Measurements from ENCODE around the gene DPF3. TPM values are rescaled to one million over a fixed set of nuclear protein-coding genes. Genes with fewer than 3 reads are reported as not detected.
A peak's percentile ranks its signal among the peaks of the same experiment; 100 is the strongest.

Gene DPF3
- total and polyA plus RNA-seq, 9 of the 15 experiments (the other 6 are each of a cell fraction or from before 2014, with no cell fraction given) = 0.21 to 4.9 (median 1.2) TPM

DNA sequence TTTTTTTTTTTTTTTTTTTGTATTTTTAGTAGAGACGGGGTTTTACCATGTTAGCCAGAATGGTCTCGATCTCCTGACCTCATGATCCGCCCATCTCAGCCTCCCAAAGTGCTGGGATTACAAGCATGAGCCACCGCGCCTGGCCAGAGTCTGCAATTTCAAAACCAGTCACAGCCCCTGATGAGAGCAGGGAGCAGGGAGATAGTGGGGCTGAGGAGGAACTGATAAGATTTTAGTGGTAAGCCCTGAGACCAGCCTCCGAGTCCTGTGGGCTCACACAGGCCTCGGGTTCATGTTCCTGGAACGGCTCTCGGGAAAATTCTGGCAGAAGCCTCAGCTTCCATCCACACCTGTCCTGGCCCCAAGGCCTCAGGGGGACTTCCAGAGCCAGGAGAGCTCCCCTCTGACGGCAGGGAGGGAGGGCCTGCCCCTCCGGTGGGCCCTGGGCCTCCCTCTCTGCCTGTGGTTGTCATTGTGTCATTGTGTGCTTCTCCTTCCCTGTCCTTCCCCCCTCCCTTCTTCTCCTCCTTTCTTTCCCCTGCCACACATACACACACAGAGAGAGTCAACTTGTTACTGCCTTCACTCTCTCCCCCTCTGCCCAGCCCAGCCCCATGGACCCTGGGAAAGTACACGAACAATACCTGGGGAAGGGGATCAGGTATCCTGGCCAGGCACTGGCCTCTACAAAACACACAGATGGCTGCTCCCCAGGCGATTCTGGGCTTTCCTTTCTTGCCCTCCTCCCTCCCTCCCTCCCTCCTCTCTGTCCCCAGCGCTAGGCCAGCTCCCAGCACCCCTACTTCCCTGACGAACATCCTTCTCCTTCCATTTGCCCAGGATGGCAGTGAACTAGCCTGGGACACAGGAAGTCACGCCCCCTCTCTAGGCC is 294.1 kb downstream of the DPF3 start (continued):
- TF ChIP-seq, protein P1, sequence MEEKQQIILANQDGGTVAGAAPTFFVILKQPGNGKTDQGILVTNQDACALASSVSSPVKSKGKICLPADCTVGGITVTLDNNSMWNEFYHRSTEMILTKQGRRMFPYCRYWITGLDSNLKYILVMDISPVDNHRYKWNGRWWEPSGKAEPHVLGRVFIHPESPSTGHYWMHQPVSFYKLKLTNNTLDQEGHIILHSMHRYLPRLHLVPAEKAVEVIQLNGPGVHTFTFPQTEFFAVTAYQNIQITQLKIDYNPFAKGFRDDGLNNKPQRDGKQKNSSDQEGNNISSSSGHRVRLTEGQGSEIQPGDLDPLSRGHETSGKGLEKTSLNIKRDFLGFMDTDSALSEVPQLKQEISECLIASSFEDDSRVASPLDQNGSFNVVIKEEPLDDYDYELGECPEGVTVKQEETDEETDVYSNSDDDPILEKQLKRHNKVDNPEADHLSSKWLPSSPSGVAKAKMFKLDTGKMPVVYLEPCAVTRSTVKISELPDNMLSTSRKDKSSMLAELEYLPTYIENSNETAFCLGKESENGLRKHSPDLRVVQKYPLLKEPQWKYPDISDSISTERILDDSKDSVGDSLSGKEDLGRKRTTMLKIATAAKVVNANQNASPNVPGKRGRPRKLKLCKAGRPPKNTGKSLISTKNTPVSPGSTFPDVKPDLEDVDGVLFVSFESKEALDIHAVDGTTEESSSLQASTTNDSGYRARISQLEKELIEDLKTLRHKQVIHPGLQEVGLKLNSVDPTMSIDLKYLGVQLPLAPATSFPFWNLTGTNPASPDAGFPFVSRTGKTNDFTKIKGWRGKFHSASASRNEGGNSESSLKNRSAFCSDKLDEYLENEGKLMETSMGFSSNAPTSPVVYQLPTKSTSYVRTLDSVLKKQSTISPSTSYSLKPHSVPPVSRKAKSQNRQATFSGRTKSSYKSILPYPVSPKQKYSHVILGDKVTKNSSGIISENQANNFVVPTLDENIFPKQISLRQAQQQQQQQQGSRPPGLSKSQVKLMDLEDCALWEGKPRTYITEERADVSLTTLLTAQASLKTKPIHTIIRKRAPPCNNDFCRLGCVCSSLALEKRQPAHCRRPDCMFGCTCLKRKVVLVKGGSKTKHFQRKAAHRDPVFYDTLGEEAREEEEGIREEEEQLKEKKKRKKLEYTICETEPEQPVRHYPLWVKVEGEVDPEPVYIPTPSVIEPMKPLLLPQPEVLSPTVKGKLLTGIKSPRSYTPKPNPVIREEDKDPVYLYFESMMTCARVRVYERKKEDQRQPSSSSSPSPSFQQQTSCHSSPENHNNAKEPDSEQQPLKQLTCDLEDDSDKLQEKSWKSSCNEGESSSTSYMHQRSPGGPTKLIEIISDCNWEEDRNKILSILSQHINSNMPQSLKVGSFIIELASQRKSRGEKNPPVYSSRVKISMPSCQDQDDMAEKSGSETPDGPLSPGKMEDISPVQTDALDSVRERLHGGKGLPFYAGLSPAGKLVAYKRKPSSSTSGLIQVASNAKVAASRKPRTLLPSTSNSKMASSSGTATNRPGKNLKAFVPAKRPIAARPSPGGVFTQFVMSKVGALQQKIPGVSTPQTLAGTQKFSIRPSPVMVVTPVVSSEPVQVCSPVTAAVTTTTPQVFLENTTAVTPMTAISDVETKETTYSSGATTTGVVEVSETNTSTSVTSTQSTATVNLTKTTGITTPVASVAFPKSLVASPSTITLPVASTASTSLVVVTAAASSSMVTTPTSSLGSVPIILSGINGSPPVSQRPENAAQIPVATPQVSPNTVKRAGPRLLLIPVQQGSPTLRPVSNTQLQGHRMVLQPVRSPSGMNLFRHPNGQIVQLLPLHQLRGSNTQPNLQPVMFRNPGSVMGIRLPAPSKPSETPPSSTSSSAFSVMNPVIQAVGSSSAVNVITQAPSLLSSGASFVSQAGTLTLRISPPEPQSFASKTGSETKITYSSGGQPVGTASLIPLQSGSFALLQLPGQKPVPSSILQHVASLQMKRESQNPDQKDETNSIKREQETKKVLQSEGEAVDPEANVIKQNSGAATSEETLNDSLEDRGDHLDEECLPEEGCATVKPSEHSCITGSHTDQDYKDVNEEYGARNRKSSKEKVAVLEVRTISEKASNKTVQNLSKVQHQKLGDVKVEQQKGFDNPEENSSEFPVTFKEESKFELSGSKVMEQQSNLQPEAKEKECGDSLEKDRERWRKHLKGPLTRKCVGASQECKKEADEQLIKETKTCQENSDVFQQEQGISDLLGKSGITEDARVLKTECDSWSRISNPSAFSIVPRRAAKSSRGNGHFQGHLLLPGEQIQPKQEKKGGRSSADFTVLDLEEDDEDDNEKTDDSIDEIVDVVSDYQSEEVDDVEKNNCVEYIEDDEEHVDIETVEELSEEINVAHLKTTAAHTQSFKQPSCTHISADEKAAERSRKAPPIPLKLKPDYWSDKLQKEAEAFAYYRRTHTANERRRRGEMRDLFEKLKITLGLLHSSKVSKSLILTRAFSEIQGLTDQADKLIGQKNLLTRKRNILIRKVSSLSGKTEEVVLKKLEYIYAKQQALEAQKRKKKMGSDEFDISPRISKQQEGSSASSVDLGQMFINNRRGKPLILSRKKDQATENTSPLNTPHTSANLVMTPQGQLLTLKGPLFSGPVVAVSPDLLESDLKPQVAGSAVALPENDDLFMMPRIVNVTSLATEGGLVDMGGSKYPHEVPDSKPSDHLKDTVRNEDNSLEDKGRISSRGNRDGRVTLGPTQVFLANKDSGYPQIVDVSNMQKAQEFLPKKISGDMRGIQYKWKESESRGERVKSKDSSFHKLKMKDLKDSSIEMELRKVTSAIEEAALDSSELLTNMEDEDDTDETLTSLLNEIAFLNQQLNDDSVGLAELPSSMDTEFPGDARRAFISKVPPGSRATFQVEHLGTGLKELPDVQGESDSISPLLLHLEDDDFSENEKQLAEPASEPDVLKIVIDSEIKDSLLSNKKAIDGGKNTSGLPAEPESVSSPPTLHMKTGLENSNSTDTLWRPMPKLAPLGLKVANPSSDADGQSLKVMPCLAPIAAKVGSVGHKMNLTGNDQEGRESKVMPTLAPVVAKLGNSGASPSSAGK (IDR thresholded peaks at IDR 0.05) = no peak
- TF ChIP-seq CHD1 (IDR thresholded peaks at IDR 0.05; ENCODE audit: low read length) = no peak
- TF ChIP-seq IFI16 (CRISPR knock-in tag; IDR thresholded peaks at IDR 0.05) = no peak
- TF ChIP-seq CBX1 (IDR thresholded peaks at IDR 0.05; ENCODE audit: low read depth) = no peak
- TF ChIP-seq ESRRA (IDR thresholded peaks at IDR 0.05; ENCODE audit: borderline replicate concordance, low read depth) = peak; percentile 13; the same call in 1 of the 2 replicates
- TF ChIP-seq CC2D1A (IDR thresholded peaks at IDR 0.05) = no peak
- peak; percentile 85 for TF ChIP-seq ADNP (tag; IDR thresholded peaks at IDR 0.05)
- no peak for TF ChIP-seq KAT8 (IDR thresholded peaks at IDR 0.05; ENCODE audit: low read depth)
- TF ChIP-seq, protein P2, sequence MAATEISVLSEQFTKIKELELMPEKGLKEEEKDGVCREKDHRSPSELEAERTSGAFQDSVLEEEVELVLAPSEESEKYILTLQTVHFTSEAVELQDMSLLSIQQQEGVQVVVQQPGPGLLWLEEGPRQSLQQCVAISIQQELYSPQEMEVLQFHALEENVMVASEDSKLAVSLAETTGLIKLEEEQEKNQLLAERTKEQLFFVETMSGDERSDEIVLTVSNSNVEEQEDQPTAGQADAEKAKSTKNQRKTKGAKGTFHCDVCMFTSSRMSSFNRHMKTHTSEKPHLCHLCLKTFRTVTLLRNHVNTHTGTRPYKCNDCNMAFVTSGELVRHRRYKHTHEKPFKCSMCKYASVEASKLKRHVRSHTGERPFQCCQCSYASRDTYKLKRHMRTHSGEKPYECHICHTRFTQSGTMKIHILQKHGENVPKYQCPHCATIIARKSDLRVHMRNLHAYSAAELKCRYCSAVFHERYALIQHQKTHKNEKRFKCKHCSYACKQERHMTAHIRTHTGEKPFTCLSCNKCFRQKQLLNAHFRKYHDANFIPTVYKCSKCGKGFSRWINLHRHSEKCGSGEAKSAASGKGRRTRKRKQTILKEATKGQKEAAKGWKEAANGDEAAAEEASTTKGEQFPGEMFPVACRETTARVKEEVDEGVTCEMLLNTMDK (IDR thresholded peaks at IDR 0.05; ENCODE audit: borderline replicate concordance, insufficient read depth, low read depth, low read length, poor library complexity, severe bottlenecking) = no peak
- TF ChIP-seq ZNF217 (CRISPR knock-in tag; IDR thresholded peaks at IDR 0.05) = no peak
- no peak for TF ChIP-seq ZNF445 (CRISPR knock-in tag; IDR thresholded peaks at IDR 0.05; ENCODE audit: low read depth)
- TF ChIP-seq ZBTB26 (CRISPR knock-in tag; IDR thresholded peaks at IDR 0.05) = no peak

All from K562 (cell line).